Activated CD8-positive, alpha-beta T cell treated with anti-CD3 and anti-CD28 coated beads for 36 hours (primary cell): ENCODE measurements around the gene ZMIZ1. TPM values are rescaled to one million over a fixed set of nuclear protein-coding genes. Genes with fewer than 3 reads are reported as not detected.

Experiments
- ATAC-seq: fragments of 200-7000 bp; cut with Tn5 transposase; one replicate; pipeline ENCODE4 v1.10.0; 2021; ENCODE audit warnings: mild to moderate bottlenecking, moderate library complexity
- CTCF ChIA-PET: fragments of 350-600 bp; sonication (Branson Sonifier 250); formaldehyde crosslinking; loops from one replicate; lab custom pipeline; 2021; ENCODE audit warnings: antibody characterized with exemption; lab: Charles Lee
- POLR2A ChIA-PET: fragments of 350-600 bp; sonication (Branson Sonifier 250); formaldehyde crosslinking; loops from one replicate; lab custom pipeline; 2021; ENCODE audit warnings: antibody characterized with exemption; lab: Charles Lee
- DNase-seq: peaks from one replicate; pipeline ENCODE4 v3.0.0-alpha.2; 2020
- H3K27ac Mint-ChIP-seq: one replicate; pipeline ENCODE4 v1.8.0; 2021; ENCODE audit warnings: mild to moderate bottlenecking, mixed read lengths
- H3K27me3 Mint-ChIP-seq: one replicate; pipeline ENCODE4 v1.8.0; 2021; ENCODE audit warnings: mixed read lengths
- H3K36me3 Mint-ChIP-seq: one replicate; pipeline ENCODE4 v1.8.0; 2021; ENCODE audit warnings: low read depth, mixed read lengths
- H3K4me1 Mint-ChIP-seq: one replicate; pipeline ENCODE4 v1.8.0; 2021; ENCODE audit warnings: low read depth, mixed read lengths
- H3K4me3 Mint-ChIP-seq: one replicate; pipeline ENCODE4 v1.8.0; 2021; ENCODE audit warnings: mild to moderate bottlenecking, moderate library complexity, mixed read lengths
- H3K9me3 Mint-ChIP-seq: one replicate; pipeline ENCODE4 v1.8.0; 2021; ENCODE audit warnings: mixed read lengths
- intact Hi-C: fragments of 100-400 bp; cut with micrococcal nuclease; formaldehyde crosslinking; loops from one replicate; pipeline ENCODE4 v1.10.0; 2022
- total RNA-seq, 2 experiments: library from RNA; stranded (reverse); gene quantifications; one replicate each; pipeline ENCODE4 v1.2.3, GENCODE V29; 2021
- TF ChIP-seq, protein P1 (sequence below): fragments of 200-600 bp; IDR thresholded peaks from one replicate; pipeline ENCODE4 v1.8.0; 2022; ENCODE audit warnings: antibody characterized with exemption, mild to moderate bottlenecking

Gene ZMIZ1
- total RNA-seq, 2 experiments from 2014 or later: 46.5 to 52.2 TPM

DNA sequence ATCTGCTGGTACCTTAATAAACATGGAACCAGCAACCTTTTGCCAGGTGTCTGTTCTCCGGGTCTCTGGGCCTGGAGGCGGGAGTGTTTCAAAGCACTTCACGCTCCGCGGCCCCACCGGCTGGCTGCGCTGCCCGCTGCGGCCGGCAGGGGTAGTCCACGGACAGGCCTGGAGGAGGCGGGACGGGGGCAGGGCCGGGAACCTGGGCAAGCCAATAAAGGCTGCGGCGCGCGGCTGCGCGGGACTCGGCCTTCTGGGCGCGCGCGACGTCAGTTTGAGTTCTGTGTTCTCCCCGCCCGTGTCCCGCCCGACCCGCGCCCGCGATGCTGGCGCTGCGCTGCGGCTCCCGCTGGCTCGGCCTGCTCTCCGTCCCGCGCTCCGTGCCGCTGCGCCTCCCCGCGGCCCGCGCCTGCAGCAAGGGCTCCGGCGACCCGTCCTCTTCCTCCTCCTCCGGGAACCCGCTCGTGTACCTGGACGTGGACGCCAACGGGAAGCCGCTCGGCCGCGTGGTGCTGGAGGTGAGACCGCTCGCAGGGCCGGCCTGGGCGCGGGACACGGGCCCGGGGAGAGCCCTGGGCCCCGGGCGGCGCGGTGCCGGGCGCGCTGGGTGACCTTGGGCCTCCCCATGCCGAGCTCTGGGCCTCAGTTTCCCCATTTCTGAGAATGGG is 278.6 kb downstream of the ZMIZ1 start, which contains the start of gene PPIF:
TSS of gene PPIF (plus strand) at position 244 of the 668 bp plus-strand sequence. CDS start at position 324, 80 bp downstream.
- peak within 1 kb of the TSS; percentile 86 for H3K4me3 Mint-ChIP-seq
- DNase-seq (peak; percentile 95), ATAC-seq (peak; percentile 96)
- H3K27ac Mint-ChIP-seq: peak within 1 kb of the TSS; percentile 94
- ChIA-PET POLR2A (interaction anchor here (0.6 to 13.2 kb wide), 13 partner anchors 10 to 1125 kb away, joined by 3 to 155 read pairs (median 8); no protein-coding TSS in a partner anchor), CTCF (interaction anchor here (0.8 to 4.0 kb wide), 16 partner anchors 10 to 106 kb away, joined by 3 to 27 read pairs (median 4); no protein-coding TSS in a partner anchor)
- intact Hi-C loops: loop anchor here (5.0 kb wide), 1 partner anchor 55 kb away; no protein-coding TSS in a partner anchor
- peaks cover 26% of the 10 kb centered on the region for H3K4me1 Mint-ChIP-seq
- H3K9me3 Mint-ChIP-seq: no peaks in the 10 kb centered on the region
- TF ChIP-seq, protein P1, sequence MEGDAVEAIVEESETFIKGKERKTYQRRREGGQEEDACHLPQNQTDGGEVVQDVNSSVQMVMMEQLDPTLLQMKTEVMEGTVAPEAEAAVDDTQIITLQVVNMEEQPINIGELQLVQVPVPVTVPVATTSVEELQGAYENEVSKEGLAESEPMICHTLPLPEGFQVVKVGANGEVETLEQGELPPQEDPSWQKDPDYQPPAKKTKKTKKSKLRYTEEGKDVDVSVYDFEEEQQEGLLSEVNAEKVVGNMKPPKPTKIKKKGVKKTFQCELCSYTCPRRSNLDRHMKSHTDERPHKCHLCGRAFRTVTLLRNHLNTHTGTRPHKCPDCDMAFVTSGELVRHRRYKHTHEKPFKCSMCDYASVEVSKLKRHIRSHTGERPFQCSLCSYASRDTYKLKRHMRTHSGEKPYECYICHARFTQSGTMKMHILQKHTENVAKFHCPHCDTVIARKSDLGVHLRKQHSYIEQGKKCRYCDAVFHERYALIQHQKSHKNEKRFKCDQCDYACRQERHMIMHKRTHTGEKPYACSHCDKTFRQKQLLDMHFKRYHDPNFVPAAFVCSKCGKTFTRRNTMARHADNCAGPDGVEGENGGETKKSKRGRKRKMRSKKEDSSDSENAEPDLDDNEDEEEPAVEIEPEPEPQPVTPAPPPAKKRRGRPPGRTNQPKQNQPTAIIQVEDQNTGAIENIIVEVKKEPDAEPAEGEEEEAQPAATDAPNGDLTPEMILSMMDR: peak; percentile 98
- H3K36me3 Mint-ChIP-seq: peaks cover 37% of the 10 kb centered on the region
- no peaks in the 10 kb centered on the region for H3K27me3 Mint-ChIP-seq

DNA sequence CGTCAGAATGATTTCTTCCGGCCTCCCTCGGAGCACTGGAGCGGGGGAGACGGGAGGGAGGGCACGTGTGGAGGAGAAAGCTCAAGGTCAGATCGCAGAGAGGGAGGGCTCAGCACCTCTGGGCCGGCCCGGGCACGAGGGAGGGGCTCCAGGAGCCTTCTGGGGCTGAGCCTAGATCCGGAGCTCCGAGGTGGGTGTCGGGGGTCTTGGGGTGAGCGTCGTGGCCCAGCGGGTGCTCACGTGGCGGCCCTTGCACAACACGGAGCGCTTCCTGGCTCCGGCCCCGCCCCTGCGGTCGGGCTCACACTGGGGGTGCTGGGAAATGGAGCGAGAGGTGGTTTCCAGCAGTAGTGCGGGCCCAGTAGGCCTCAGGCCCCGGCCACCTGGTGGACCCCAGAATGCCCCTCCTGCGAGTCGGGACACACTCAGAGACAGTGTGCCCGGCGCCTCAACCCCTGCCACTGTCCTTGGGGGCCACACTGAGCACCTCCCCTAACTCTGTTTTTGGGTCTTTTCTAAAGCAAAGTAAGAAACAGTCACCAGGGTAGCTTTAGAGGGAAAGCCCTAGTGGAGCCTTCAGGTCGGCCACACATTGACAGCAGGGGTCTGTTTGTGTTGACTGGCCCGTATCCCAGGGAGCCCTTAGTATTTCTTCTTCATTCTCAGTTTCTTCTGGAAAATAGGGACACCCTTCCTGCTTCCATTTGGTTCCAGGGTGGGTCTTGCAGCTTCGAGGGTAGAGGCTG is 279.3 kb downstream of the ZMIZ1 start:
- Mint-ChIP-seq H3K4me1 (peaks cover 26% of the 10 kb centered on the region), H3K27ac (peak overlapping the region; percentile 94), H3K4me3 (peak overlapping the region; percentile 86), H3K36me3 (peaks cover 43% of the 10 kb centered on the region), H3K27me3 (no peaks in the 10 kb centered on the region), H3K9me3 (no peaks in the 10 kb centered on the region)
- POLR2A ChIA-PET: interaction anchor here (0.6 to 13.2 kb wide), 14 partner anchors 10 to 1124 kb away, joined by 3 to 155 read pairs (median 7); no protein-coding TSS in a partner anchor
- ATAC-seq (peak; percentile 59), DNase-seq (peak; percentile 86)
- CTCF ChIA-PET: interaction anchor here (0.8 to 4.0 kb wide), 13 partner anchors 10 to 106 kb away, joined by 3 to 25 read pairs (median 4); partner anchors contain the start of gene ZCCHC24
- TF ChIP-seq, protein P1: no peak
- intact Hi-C loops: loop anchor here (5.0 kb wide), 1 partner anchor 56 kb away; no protein-coding TSS in a partner anchor

DNA sequence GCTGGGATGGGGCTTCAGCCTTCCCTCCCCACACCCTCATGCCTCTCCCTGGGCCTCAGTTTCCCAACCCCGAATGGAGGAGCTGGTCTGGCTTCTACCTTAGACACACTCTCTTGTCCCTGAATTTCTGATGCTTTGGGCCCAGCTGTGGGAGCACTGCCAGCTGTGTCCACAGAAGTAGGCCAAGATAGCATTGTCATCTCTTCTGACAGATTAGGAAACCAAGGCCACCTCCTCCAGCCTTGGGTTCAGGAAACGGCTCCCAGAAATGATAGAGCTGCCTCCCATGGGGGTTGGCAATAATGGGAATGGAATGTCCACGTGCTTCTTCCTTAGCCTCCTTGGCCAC is 279.8 kb downstream of the ZMIZ1 start:
- intact Hi-C loops: loop anchor here (5.0 kb wide), 1 partner anchor 56 kb away; no protein-coding TSS in a partner anchor
- Mint-ChIP-seq H3K36me3 (peaks cover 48% of the 10 kb centered on the region), H3K27me3 (no peaks in the 10 kb centered on the region), H3K4me3 (peak overlapping the region; percentile 86), H3K27ac (peak overlapping the region; percentile 94), H3K9me3 (no peaks in the 10 kb centered on the region), H3K4me1 (peaks cover 31% of the 10 kb centered on the region)
- CTCF ChIA-PET: interaction anchor here (0.7 to 4.0 kb wide), 10 partner anchors 9 to 107 kb away, joined by 3 to 25 read pairs (median 4); partner anchors contain the start of gene ZCCHC24
- ATAC-seq: no peak
- POLR2A ChIA-PET: interaction anchor here (1.0 to 13.2 kb wide), 11 partner anchors 9 to 106 kb away, joined by 3 to 155 read pairs (median 6); no protein-coding TSS in a partner anchor
- TF ChIP-seq, protein P1: no peak
- DNase-seq: no peak

- ATAC-seq (no peak), DNase-seq (no peak)
- Mint-ChIP-seq H3K27ac (peak overlapping the region; percentile 94), H3K36me3 (peaks cover 53% of the 10 kb centered on the region), H3K9me3 (no peaks in the 10 kb centered on the region), H3K4me1 (peaks cover 36% of the 10 kb centered on the region), H3K27me3 (no peaks in the 10 kb centered on the region), H3K4me3 (peak overlapping the region; percentile 86)
- intact Hi-C loops: loop anchor here (5.0 kb wide), 1 partner anchor 57 kb away; no protein-coding TSS in a partner anchor
- CTCF ChIA-PET: interaction anchor here (0.7 to 4.0 kb wide), 7 partner anchors 15 to 107 kb away, joined by 3 to 25 read pairs (median 5); partner anchors contain the start of gene ZCCHC24
- TF ChIP-seq, protein P1: no peak
- POLR2A ChIA-PET: interaction anchor here (1.0 to 13.2 kb wide), 9 partner anchors 8 to 106 kb away, joined by 3 to 155 read pairs (median 19); no protein-coding TSS in a partner anchor
These were observed 280.3 kb downstream of the ZMIZ1 start for GRCh38 chr10:79349072-79349491.
